NCI-H774 (cell line): ENCODE results near the gene OR2M7.
"Not testable (repeated sequence)": the region's sequence is repeated elsewhere in the genome, so short reads cannot be mapped to it uniquely, and the experiment has no call there.

Source experiments
- DNase-seq: peaks from one replicate; lab custom pipeline; 2025; lab: John Stamatoyannopoulos, UW

Gene OR2M7

DNA sequence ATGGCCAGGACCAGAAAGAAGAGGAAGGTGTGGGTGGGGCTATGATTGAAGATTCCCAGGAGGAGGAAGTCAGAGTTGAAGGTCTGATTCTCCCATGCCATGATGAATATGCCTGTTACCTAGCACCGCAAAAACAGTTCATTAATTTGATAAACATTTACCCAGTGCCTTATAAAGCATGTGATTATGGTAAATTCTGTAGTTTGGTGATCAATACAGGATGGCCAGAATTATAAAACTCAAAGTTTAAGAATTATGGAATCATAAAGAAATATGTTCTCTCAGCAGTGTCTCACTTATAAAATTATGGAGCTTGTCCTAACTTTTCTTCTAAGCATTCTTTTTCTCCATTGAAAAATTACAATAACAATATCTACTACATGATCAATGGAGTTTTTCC lies at the start of gene OR2M7:
TSS of gene OR2M7 (minus strand) at position 101 of the 400 bp plus-strand sequence. CDS start at position 101, 0 bp downstream.
- DNase-seq: no peak

DNA sequence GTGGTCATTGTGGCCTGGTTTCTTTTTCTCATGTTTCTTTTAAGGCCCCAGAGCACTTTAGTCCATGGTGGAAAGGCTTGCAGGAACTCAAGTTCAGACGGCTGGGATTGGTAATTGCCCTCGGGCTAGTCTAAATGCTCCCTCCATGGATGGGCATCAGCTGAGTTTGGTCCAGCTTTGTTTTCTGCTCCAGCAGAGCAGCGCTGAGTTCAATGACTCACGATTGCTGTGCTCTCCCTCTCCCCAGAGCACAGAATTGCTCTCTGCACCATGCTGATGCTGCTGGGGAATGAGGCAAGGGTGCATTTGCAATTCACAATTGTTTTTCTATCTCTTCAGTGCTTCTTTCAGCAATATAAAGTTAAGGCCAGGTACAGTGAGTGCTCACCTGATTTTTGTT lies 49.4 kb upstream of the OR2M7 start:
- DNase-seq: no peak

DNA sequence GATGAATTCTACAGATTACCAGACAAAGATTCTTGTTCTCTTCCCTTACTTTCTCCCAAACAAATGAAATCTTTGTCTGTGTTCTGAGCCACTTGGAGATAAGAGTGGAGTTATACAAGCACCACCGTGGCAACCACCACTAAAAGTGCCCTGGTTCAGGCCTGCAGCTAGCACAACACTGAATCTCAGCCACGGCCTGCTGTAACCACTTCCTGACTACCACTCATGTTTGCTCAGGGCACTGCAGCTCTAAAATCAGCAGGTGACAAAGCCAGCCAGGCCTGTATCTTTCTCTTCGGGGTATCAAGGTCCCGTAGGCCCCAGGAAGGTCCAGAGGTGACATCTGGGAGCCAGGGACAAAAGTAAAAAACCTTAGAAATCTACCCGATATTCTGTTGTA lies 48.0 kb upstream of the OR2M7 start:
- no peak for DNase-seq

GRCh38 chr1:248366609-248367008 lies 42.2 kb upstream of the OR2M7 start:
- DNase-seq: no peak

DNA sequence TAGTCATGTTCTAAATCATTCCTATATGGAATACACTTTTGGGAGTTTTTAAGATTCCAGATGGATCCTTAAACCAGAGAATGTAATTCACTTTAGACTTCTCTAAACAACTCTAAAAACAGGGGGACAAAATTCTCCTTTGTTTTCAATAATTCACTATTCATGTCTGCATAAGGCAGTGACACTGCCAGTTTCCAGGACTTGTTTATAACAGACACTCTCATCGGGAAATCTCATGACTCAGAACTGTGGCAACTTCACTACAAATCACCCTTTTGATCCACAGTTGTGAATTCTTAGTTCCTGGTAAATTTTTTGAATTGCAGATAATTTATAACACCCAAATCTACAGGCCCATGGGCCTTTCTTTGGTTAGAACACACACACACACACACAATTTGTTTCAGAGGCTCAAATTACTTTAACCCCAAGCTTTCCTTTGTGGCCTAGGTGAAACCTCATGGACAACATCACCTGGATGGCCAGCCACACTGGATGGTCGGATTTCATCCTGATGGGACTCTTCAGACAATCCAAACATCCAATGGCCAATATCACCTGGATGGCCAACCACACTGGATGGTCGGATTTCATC lies 36.9 kb upstream of the OR2M7 start, which contains the start of gene OR2T4:
TSS of gene OR2T4 (plus strand) at position 545 of the 595 bp plus-strand sequence. CDS start at position 545, 0 bp downstream.
- DNase-seq: no peak

GRCh38 chr1:248359415-248359814 lies 35.0 kb upstream of the OR2M7 start:
- DNase-seq: no peak

DNA sequence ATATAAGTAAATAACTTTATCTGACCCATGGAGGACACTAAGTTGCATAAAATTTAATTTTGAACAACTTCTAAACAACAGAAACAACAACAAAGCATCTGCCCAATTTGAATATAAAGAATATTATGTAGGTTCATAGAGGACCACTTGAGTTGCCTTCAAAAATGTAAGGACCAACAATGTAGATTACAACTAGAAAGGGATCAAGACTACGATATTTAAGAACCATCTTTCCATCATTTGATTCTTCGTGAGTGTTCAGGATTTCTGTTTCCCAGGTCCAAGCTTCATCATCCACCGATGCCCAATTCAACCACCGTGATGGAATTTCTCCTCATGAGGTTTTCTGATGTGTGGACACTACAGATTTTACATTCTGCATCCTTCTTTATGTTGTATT lies 24.1 kb upstream of the OR2M7 start, which contains the start of gene OR14C36:
TSS of gene OR14C36 (plus strand) at position 301 of the 400 bp plus-strand sequence. CDS start at position 301, 0 bp downstream.
- no peak for DNase-seq

GRCh38 chr1:248343451-248343850 lies 19.1 kb upstream of the OR2M7 start:
- no peak for DNase-seq

DNA sequence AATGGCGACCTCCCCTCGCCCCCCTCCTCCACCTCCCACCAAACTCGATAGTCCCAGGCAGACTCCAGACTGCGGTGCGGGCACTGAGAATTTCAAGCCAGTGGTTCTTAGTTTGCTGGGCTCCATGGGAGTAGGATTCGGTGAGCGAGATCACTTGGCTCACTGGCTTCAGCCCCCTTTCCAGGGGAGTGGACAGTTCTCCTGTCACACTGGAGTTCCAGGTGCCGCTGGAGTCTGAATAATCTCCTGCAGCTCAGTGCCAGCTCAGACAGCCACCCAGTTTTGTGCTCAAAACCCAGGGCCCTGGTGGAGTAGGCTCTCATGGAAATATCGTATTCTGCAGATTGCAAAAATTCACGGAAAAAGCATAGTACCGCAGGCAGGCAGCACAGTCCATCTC lies 7.6 kb downstream of the OR2M7 start:
- no peak for DNase-seq

GRCh38 chr1:248306740-248307139 lies 17.6 kb downstream of the OR2M7 start:
- DNase-seq: not testable (repeated sequence)

DNA sequence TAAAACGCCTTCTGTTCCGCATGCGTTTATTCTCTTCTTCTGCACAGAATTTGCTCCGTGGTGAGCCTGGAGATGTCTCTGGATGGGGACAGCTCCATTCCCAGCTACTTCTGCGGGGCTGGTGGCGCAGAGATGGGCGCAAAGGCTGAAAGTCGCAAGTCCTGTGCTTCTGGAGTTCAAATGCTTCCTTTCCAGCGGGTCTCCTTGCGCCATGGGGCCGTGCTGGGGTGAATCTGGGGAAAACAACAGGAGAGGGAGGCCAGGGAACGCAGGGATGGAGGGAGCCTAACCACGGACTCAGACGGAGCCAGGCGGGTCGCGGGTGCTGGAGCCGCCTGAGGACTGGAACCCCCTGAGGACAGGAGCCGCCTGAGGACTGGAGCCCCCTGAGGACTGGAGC lies 18.3 kb downstream of the OR2M7 start:
- DNase-seq: no peak

DNA sequence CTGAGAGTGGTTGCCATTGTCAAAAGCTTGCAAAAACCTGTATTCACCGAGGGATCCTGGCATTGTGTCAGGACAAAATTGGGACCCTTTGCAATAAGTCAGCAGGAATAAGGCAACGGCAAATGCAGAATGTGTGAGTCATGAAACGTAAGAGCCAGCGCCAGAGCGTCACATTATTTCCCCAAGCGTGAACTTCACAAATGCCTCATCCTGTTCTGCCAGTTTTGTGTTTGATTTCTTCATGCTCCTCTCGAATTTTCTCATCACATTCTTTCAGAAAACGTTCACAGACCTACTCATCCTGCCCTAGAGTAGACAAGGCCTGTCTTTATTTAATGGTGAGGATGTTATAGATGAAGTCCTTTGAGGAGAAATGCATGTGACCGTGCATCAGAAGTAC lies 18.7 kb downstream of the OR2M7 start:
- DNase-seq: not testable (repeated sequence)

GRCh38 chr1:248303324-248303723 lies 21.0 kb downstream of the OR2M7 start, which contains the start of gene OR2T12:
TSS of gene OR2T12 (minus strand) at chr1:248303424. CDS start at chr1:248295578, 7,846 bp downstream.
- DNase-seq: no peak

- no peak for DNase-seq
Observed at GRCh38 chr1:248288391-248288790, 36.0 kb downstream of the OR2M7 start.

GRCh38 chr1:248277876-248278275 lies 46.5 kb downstream of the OR2M7 start, which contains the start of gene OR2T33:
TSS of gene OR2T33 (minus strand) at chr1:248277976. CDS start at chr1:248273814, 4,162 bp downstream.
- DNase-seq: no peak
